IPS DF 6.9 (cell line): ENCODE results near the gene MXRA7.
"Not testable (repeated sequence)": the region's sequence is repeated elsewhere in the genome, so short reads cannot be mapped to it uniquely, and the experiment has no call there.

Experiments used
- DNase-seq: peaks from one replicate; pipeline ENCODE4 v3.0.0-alpha.2; 2013; ENCODE audit warnings: low read depth, low spot score
- H3K27ac ChIP-seq: one replicate; pipeline ENCODE4 v1.5.1; 2013; ENCODE audit warnings: low read length, control low read depth
- H3K27me3 ChIP-seq: 2 replicates; pipeline ENCODE4 v1.6.1; 2013; ENCODE audit warnings: mild to moderate bottlenecking, low read length; ENCODE audit not compliant: control insufficient read depth, insufficient read depth
- H3K36me3 ChIP-seq: 2 replicates; pipeline ENCODE4 v1.6.1; 2013; ENCODE audit warnings: low read length; ENCODE audit not compliant: control insufficient read depth, insufficient read depth
- H3K4me1 ChIP-seq: 2 replicates; pipeline ENCODE4 v1.6.1; 2013; ENCODE audit warnings: low read length; ENCODE audit not compliant: control insufficient read depth, insufficient read depth
- H3K4me3 ChIP-seq: 2 replicates; pipeline ENCODE4 v1.5.1; 2013; ENCODE audit warnings: mild to moderate bottlenecking, low read length
- H3K9me3 ChIP-seq: 2 replicates; pipeline ENCODE4 v1.6.1; 2013; ENCODE audit warnings: low read length, inconsistent platforms; ENCODE audit not compliant: control insufficient read depth, insufficient read depth
- WGBS: extraction: QIAGEN DNeasy Blood & Tissue Kit; methylation state at CpG from one replicate; pipeline ENCODE4 v1.1.7; 2013; ENCODE audit warnings: mixed read lengths, missing lambda C conversion rate; ENCODE audit not compliant: insufficient read length, insufficient coverage; 5-methylcytosine and 5-hydroxymethylcytosine counted together

Gene MXRA7

GRCh38 chr17:76735006-76735405 is 24.2 kb upstream of the MXRA7 start:
- H3K27ac ChIP-seq = no peak overlapping the region
- H3K4me3 ChIP-seq = peak overlapping the region; percentile 0; the same call in 1 of the 2 replicates
- no CpG with 5 or more reads among the region's 5 CpGs for WGBS
- H3K36me3 ChIP-seq = peaks cover 21% of the 10 kb centered on the region
- no peaks in the 10 kb centered on the region for H3K9me3 ChIP-seq
- H3K4me1 ChIP-seq = no peaks in the 10 kb centered on the region
- no peak for DNase-seq
- H3K27me3 ChIP-seq = no peaks in the 10 kb centered on the region

DNA sequence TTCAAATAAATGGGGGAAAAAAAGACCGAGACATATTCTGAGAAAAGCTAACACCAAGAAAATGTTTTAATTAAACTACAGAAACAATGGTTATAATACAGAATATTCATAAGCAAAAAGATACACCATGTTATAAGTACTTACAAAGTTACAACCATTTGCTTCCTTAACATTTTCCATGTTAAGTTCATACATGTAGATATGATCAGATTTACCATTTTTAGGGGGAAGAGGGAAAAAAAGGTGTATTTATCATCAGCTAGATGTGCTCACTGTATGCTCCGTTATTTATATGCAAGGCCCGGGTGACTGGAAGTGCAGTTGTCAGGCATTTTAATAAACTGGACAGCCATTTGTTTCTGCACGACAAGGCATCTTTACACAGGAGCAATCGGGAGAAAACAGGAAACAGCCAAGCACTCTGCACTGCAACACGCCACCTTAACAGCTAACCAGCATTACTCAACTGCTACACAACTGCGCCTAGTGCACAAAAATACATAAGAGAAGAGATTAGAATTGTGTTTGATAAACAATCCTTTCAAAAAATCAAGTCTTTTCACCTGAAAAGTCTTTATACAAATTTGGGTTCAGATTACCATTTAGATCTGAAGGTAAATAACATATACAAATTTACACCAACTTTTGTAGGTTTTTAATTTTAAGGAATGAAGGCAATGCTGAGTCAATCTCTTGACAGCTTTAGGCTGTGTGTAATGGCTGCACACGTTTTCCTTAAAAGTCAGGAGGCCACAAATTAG is 23.5 kb upstream of the MXRA7 start:
- H3K4me1 ChIP-seq = no peaks in the 10 kb centered on the region
- H3K27ac ChIP-seq = no peak overlapping the region
- peaks cover 21% of the 10 kb centered on the region for H3K36me3 ChIP-seq
- no peak overlapping the region for H3K4me3 ChIP-seq
- no peaks in the 10 kb centered on the region for H3K27me3 ChIP-seq
- DNase-seq = no peak
- no CpG with 5 or more reads among the region's 8 CpGs for WGBS
- no peaks in the 10 kb centered on the region for H3K9me3 ChIP-seq

DNA sequence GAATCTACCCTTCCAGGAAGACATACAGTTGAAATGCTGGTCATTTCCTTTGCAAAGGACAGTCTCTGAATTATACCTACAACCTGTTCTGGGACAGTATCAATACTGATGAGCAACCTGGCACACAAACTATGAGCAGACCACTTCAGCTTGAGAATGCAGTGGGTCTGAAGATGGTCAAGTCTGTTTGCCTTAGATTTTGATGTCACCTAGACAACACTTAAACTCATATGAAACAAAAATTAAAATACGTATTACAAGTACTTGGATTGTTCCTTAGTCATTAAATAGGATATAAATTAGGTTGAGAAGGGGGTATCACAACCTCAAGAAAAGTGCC is 22.8 kb upstream of the MXRA7 start:
- no peaks in the 10 kb centered on the region for H3K9me3 ChIP-seq
- no peak overlapping the region for H3K4me3 ChIP-seq
- no CpG with 5 or more reads among the region's 1 CpG for WGBS
- H3K36me3 ChIP-seq = peaks cover 21% of the 10 kb centered on the region
- no peak for DNase-seq
- H3K27ac ChIP-seq = no peak overlapping the region
- H3K4me1 ChIP-seq = no peaks in the 10 kb centered on the region
- no peaks in the 10 kb centered on the region for H3K27me3 ChIP-seq

GRCh38 chr17:76732734-76733617 is 22.2 kb upstream of the MXRA7 start:
- no peaks in the 10 kb centered on the region for H3K27me3 ChIP-seq
- peaks cover 21% of the 10 kb centered on the region for H3K36me3 ChIP-seq
- no peak overlapping the region for H3K4me3 ChIP-seq
- no CpG with 5 or more reads among the region's 3 CpGs for WGBS
- no peak overlapping the region for H3K27ac ChIP-seq
- H3K9me3 ChIP-seq = no peaks in the 10 kb centered on the region
- DNase-seq = no peak
- H3K4me1 ChIP-seq = no peaks in the 10 kb centered on the region

- WGBS = no CpG with 5 or more reads among the region's 13 CpGs
- not testable (repeated sequence) for H3K9me3 ChIP-seq, H3K27me3 ChIP-seq, H3K4me1 ChIP-seq, H3K4me3 ChIP-seq, DNase-seq, H3K27ac ChIP-seq
- peaks cover 21% of the 10 kb centered on the region for H3K36me3 ChIP-seq
These were observed 21.3 kb upstream of the MXRA7 start for GRCh38 chr17:76731800-76732733.

- H3K27ac ChIP-seq = no peak overlapping the region
- peaks cover 6% of the 10 kb centered on the region; the same call in 1 of the 2 replicates for H3K36me3 ChIP-seq
- no CpG with 5 or more reads among the region's 18 CpGs for WGBS
These were observed 17.1 kb upstream of the MXRA7 start for GRCh38 chr17:76727745-76728456.

DNA sequence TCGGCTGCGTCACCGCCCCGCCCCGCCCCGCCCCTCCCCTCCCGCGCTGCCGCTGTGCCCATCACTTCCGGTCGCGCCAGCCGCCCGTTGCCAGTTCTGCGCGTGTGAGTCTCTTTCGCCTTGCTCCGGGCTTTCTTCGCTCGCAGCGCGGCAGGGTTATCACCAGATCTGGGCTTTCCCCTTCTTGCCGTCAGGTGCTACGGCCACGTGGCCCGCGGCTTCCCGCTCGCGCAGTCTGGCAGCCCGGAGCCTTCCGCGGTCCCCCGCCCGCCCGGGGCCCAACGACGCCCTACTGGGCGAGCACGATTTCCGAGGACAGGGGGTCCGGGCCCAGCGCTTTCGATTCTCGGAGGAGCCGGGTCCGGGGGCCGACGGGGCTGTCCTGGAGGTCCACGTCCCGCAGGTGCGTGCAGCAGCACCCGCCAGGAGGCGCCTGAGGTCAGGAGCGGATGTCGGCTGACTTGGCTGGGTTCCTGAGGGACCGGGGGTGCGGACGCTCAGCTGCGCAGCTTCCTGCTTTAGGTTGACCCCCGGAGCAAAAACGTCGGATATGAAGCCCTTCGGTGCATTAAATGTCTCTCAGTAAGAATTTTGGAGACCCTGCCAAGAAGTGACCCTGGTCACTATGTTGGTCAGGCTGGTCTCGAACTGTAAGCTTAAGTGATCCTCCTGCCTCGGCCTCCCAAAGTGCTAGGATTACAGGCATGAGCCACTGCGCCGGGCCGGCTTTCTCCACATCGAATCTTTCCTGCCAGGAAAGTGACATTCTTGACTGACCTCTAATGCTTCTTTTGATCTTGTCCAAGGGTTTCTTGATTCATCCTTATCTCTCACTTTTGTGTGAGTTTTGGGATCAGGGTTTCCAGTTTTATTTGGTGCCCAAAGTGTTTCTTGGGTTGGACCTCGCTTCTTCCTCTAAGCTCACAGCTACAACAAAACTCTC is 16.3 kb upstream of the MXRA7 start, which contains the start of gene METTL23:
TSS of gene METTL23 (plus strand) at position 64 of the 943 bp plus-strand sequence. CDS start 2,872 bp downstream, outside the sequence.
- Histone ChIP-seq H3K27me3 (no peaks in the 10 kb centered on the region), H3K36me3 (peaks cover 8% of the 10 kb centered on the region; the same call in 1 of the 2 replicates), H3K4me3 (peak within 1 kb of the TSS; percentile 68), H3K9me3 (no peaks in the 10 kb centered on the region), H3K4me1 (peaks cover 2% of the 10 kb centered on the region; the same call in 1 of the 2 replicates), H3K27ac (no peak within 1 kb of the TSS)
- WGBS = no CpG with 5 or more reads among the region's 71 CpGs
- DNase-seq = no peak

More at GRCh38 chr17:76727745-76728456, 17.1 kb upstream of the MXRA7 start:
- H3K9me3 ChIP-seq = no peaks in the 10 kb centered on the region
- H3K4me1 ChIP-seq = peaks cover 2% of the 10 kb centered on the region; the same call in 1 of the 2 replicates
- no peak for DNase-seq
- H3K4me3 ChIP-seq = no peak overlapping the region; the same call in 1 of the 2 replicates
- H3K27me3 ChIP-seq = no peaks in the 10 kb centered on the region

DNA sequence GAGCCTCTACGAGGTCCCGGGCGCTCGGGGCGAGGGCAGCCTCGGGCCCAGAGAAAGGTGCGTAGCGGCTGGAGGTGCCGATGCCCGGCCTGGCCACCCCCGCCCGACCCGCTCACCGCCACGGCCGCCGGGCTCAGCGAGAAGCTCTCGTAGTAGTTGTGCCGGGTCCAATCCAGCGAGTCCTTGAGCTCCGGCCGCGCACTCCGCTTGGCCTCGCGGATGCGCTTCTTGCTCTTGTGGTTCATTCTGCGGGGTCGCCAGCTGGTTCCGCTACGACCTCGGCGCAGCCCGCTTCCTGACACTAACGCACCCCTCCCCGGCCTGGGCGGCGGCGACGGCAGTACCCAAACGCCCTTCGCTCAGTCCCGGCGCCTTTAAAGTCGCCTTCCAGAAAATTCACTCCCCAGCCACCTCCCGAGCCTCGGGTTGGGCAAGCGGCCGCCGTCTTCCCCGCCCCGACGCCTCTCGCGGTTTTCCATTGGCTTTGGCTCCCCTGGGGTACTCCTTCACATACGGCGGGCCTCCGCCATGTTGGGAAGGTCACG is 15.5 kb upstream of the MXRA7 start, which contains the start of gene JMJD6:
TSS of gene JMJD6 (minus strand) at position 376 of the 545 bp plus-strand sequence. CDS start at position 245, 131 bp downstream.
- Histone ChIP-seq H3K4me3 (peak within 1 kb of the TSS; percentile 68), H3K4me1 (peaks cover 2% of the 10 kb centered on the region; the same call in 1 of the 2 replicates), H3K27ac (no peak within 1 kb of the TSS), H3K9me3 (no peaks in the 10 kb centered on the region), H3K36me3 (peaks cover 12% of the 10 kb centered on the region; the same call in 1 of the 2 replicates), H3K27me3 (no peaks in the 10 kb centered on the region)
- no CpG with 5 or more reads among the region's 60 CpGs for WGBS
- DNase-seq = peak; percentile 78
